Activated effector memory CD4-positive, alpha-beta T cell treated with Interleukin-2 at 50 U/mL for 16 hours (primary cell): ENCODE measurements around the gene FES.
"Not testable (repeated sequence)": the region's sequence is repeated elsewhere in the genome, so short reads cannot be mapped to it uniquely, and the experiment has no call there.

Source experiments
- DNase-seq: peaks from one replicate; pipeline ENCODE4 v3.0.0-alpha.2; 2020

The FES gene

GRCh38 chr15:90883976-90884718, at the start of gene FES:
FES (plus strand) TSS chr15:90884504; CDS start chr15:90885046, 542 bp downstream.
- no peak for DNase-seq

- no peak for DNase-seq
These were observed 49.7 kb upstream of the FES start for GRCh38 chr15:90834626-90835025.

- DNase-seq = no peak
These were observed 47.9 kb upstream of the FES start for GRCh38 chr15:90836296-90836871.

- DNase-seq = no peak
These were observed 47.2 kb upstream of the FES start for GRCh38 chr15:90837094-90837493.

- peak; percentile 82 for DNase-seq
These were observed 46.2 kb upstream of the FES start for GRCh38 chr15:90838139-90838538.

- DNase-seq = no peak
These were observed 45.8 kb upstream of the FES start for GRCh38 chr15:90838544-90838943.

- DNase-seq = no peak
These were observed 44.9 kb upstream of the FES start for GRCh38 chr15:90839187-90840071.

GRCh38 chr15:90840157-90840855, 44.0 kb upstream of the FES start:
- no peak for DNase-seq

- DNase-seq = no peak
These were observed 43.4 kb upstream of the FES start for GRCh38 chr15:90840954-90841353.

GRCh38 chr15:90844696-90845095, 39.6 kb upstream of the FES start:
- no peak for DNase-seq

GRCh38 chr15:90845201-90845949, 38.9 kb upstream of the FES start:
- no peak for DNase-seq

GRCh38 chr15:90849424-90849823, 34.9 kb upstream of the FES start:
- DNase-seq = not testable (repeated sequence)

GRCh38 chr15:90851114-90851513, 33.2 kb upstream of the FES start:
- no peak for DNase-seq

GRCh38 chr15:90851940-90852339, 32.4 kb upstream of the FES start:
- DNase-seq = no peak

GRCh38 chr15:90855139-90855538, 29.2 kb upstream of the FES start:
- DNase-seq = no peak

GRCh38 chr15:90857337-90857736, 27.0 kb upstream of the FES start:
- no peak for DNase-seq

- DNase-seq = no peak
These were observed 26.3 kb upstream of the FES start for GRCh38 chr15:90857883-90858443.

- no peak for DNase-seq
These were observed 24.8 kb upstream of the FES start for GRCh38 chr15:90859234-90860131.

- no peak for DNase-seq
These were observed 23.9 kb upstream of the FES start for GRCh38 chr15:90860450-90860849.

GRCh38 chr15:90860942-90861675, 23.2 kb upstream of the FES start:
- DNase-seq = no peak
